Left lung (tissue), 10 donors: ENCODE data around the gene GALNTL6. TPM values are rescaled to one million over a fixed set of nuclear protein-coding genes. Genes with fewer than 3 reads are reported as not detected.

Experiments used
- ATAC-seq: fragments of 200-7000 bp; cut with Tn5 transposase; one replicate; pipeline ENCODE4 v1.9.1; 2020; ENCODE audit warnings: moderate library complexity
- DNase-seq, 4 donors: peaks; one replicate each; pipeline ENCODE4 v3.0.0-alpha.2; 2013 to 2020
- H3K27ac ChIP-seq, 2 donors: fragments of 200-600 bp; sonication (generic) in 1 of 2; one replicate each; pipeline versions ENCODE4 v1.5.0 to v1.8.0; 2020 to 2021
- H3K27me3 ChIP-seq, 2 donors: fragments of 200-600 bp; sonication (generic) in 1 of 2; one replicate each; pipeline versions ENCODE4 v1.5.0 to v1.8.0; 2020 to 2021
- H3K36me3 ChIP-seq, 2 donors: fragments of 200-600 bp; sonication (generic) in 1 of 2; one replicate each; pipeline versions ENCODE4 v1.5.0 to v1.8.0; 2020 to 2021
- H3K4me1 ChIP-seq, 2 donors: fragments of 200-600 bp; one replicate each; pipeline ENCODE4 v1.8.0; 2021
- H3K4me3 ChIP-seq, 2 donors: fragments of 200-600 bp; sonication (generic) in 1 of 2; one replicate each; pipeline versions ENCODE4 v1.5.0 to v1.8.0; 2020 to 2021; ENCODE audit warnings: mild to moderate bottlenecking in 1 of 2
- H3K9me3 ChIP-seq, 2 donors: fragments of 200-600 bp; sonication (generic) in 1 of 2; one replicate each; pipeline versions ENCODE4 v1.5.0 to v1.8.0; 2020 to 2021
- intact Hi-C, 2 donors: fragments of 100-400 bp; cut with DNase I; formaldehyde crosslinking; loops; one replicate each; pipeline versions ENCODE4 v1.11.2 to v1.14.2; 2022
- polyA plus RNA-seq, 6 donors: library from polyadenylated mRNA; unstranded; fragments of 120-200 nt; gene quantifications; one replicate each; pipeline ENCODE4 v1.2.1, GENCODE V29; 2013; ENCODE audit not compliant: insufficient read length in 6 of 6
- total RNA-seq, 2 donors: library from RNA; stranded (reverse); fragmentation: NEBNext Ultra II Directional; extraction: Animal tissue kit (Norgen Biotek cat#: 25700); gene quantifications; one replicate each; pipeline ENCODE4 v1.2.1, GENCODE V29; 2021
- TF ChIP-seq, protein P1 (sequence below), 2 donors: fragments of 200-600 bp; sonication (generic) in 1 of 2; IDR thresholded peaks; one replicate each; pipeline versions ENCODE4 v1.5.0 to v1.8.0; 2021; ENCODE audit warnings: antibody characterized with exemption in 2 of 2
- donor health status: DM: no; HTN: yes; CAD: no.
- donor health status: DM: no; HTN: no; CAD: no.

GALNTL6 gene
- total and polyA plus RNA-seq, 8 donors: 0.11 to 0.16 (median 0.13) TPM; not detected in 5

DNA sequence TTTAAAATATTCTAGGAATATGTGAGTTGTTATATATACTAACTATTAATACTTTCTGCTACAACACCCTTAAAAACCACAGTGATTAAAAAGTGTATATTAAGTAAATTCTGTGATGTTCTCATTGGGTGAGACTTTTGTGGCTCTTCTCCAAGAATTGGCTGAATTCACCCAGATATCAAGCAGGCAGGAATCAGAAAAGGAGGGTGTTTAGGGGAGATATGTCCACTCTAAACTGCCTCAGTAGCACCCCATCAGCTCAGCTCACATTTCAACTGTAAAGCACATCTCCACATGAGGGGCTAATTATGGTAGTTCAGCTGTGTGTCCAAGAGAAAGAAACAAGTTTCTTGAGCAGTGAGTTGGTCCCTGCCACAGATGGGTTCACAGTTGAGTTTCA, 165.0 kb downstream of the GALNTL6 start:
- TF ChIP-seq, protein P1, sequence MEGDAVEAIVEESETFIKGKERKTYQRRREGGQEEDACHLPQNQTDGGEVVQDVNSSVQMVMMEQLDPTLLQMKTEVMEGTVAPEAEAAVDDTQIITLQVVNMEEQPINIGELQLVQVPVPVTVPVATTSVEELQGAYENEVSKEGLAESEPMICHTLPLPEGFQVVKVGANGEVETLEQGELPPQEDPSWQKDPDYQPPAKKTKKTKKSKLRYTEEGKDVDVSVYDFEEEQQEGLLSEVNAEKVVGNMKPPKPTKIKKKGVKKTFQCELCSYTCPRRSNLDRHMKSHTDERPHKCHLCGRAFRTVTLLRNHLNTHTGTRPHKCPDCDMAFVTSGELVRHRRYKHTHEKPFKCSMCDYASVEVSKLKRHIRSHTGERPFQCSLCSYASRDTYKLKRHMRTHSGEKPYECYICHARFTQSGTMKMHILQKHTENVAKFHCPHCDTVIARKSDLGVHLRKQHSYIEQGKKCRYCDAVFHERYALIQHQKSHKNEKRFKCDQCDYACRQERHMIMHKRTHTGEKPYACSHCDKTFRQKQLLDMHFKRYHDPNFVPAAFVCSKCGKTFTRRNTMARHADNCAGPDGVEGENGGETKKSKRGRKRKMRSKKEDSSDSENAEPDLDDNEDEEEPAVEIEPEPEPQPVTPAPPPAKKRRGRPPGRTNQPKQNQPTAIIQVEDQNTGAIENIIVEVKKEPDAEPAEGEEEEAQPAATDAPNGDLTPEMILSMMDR (IDR thresholded peaks at IDR 0.05): no peak
- intact Hi-C loops: no loop called here
- DNase-seq (no peak), ATAC-seq (no peak)
- H3K4me1 ChIP-seq: no peaks in the 10 kb centered on the region
- no peaks in the 10 kb centered on the region for H3K36me3 ChIP-seq
- no peak overlapping the region for H3K27ac ChIP-seq
- H3K27me3 ChIP-seq: no peaks in the 10 kb centered on the region
- H3K9me3 ChIP-seq: no peaks in the 10 kb centered on the region
- no peak overlapping the region for H3K4me3 ChIP-seq

DNA sequence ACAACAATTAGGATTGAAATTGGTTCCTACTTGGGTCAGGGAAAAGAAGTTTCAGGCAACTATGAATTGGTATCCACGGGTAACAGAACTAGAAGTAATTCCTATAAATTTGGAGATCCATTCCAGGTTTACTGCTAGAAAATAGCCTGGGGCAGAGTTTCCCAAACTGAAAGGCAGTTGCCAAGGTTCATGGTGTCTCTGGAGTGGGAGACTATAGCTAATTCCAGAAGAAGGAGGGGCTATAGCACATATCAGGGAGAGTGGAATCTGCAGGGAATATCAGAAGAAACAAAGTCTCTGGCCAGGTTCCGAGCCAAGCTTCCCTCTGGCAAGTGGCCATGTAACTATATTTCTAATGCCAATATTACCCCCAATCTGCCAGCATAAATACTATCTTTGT, 166.3 kb downstream of the GALNTL6 start:
- Histone ChIP-seq H3K4me3 (no peak overlapping the region), H3K27ac (no peak overlapping the region), H3K27me3 (no peaks in the 10 kb centered on the region), H3K36me3 (no peaks in the 10 kb centered on the region), H3K9me3 (no peaks in the 10 kb centered on the region), H3K4me1 (no peaks in the 10 kb centered on the region)
- ATAC-seq: no peak
- DNase-seq: no peak
- TF ChIP-seq, protein P1 (IDR thresholded peaks at IDR 0.05): no peak
- intact Hi-C loops: no loop called here

DNA sequence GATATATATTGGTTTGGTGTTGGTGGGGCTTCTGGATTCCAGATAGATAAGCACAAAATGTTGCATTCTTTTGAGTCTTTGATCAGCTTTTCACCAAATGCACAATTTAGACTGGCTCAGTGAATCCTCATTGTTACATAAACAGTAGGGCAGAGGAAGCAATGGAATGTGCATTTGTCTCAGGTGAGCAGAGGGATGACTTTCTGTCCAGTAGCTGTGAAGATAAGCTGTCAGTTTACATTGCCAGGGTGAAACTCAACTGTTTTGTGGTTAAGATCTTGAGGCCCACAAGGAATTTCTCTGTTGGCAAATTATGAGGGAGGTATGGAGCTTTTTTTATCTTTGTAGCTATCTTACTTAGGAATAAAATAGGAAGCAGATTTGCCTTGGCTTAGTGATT, 168.0 kb downstream of the GALNTL6 start:
- intact Hi-C loops: no loop called here
- Histone ChIP-seq H3K36me3 (no peaks in the 10 kb centered on the region), H3K9me3 (no peaks in the 10 kb centered on the region), H3K4me1 (no peaks in the 10 kb centered on the region), H3K27ac (no peak overlapping the region), H3K4me3 (no peak overlapping the region), H3K27me3 (no peaks in the 10 kb centered on the region)
- ATAC-seq: no peak
- TF ChIP-seq, protein P1 (IDR thresholded peaks at IDR 0.05): no peak
- no peak for DNase-seq

DNA sequence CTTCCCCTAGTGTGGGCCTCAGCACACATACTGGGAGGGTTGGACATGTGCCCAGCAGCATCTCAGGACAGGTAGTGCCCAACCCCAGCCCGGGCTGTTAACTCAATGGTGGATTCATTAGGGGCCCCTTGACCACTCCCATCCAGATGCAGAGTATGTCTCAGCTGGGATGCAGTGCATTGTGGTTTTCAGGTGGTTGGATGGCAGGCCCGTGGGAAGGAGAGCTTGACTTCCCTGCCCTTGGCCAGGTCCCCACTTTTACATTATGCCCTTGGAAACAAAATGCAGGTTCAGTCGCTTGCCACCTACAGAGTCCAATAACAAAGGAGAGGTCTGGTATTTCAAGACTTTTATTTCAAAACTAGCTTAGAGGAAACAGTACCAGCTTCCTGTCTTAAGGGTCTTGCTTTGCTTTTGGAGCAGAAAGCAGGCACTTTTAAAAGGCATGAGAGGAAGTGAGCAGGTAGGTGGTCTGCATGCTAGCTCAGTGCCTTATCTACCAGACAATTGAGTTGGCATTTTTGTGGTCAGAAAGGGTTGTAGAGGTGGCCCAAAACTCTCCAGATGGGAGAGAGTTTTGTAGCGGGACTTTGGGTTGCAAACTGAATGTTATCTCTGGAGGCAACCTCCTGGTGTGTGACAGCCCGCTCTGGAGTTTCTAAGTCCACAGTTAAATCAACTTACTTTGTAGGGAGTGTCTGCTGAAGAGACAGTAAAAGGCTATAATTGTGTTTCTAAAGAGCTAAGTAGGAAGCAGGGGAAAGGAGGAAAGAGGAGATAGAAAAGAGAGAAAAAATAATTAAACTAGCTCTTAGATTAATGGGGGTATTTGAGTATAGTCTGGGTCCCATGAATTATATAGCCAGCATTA, 171.0 kb downstream of the GALNTL6 start:
- Histone ChIP-seq H3K9me3 (peaks cover 0 to under 1% of the 10 kb centered on the region in 2 donors), H3K27me3 (no peaks in the 10 kb centered on the region), H3K4me3 (no peak overlapping the region), H3K4me1 (no peaks in the 10 kb centered on the region), H3K36me3 (no peaks in the 10 kb centered on the region), H3K27ac (no peak overlapping the region)
- TF ChIP-seq, protein P1 (IDR thresholded peaks at IDR 0.05): no peak
- no peak for ATAC-seq
- intact Hi-C loops: no loop called here
- DNase-seq: no peak

DNA sequence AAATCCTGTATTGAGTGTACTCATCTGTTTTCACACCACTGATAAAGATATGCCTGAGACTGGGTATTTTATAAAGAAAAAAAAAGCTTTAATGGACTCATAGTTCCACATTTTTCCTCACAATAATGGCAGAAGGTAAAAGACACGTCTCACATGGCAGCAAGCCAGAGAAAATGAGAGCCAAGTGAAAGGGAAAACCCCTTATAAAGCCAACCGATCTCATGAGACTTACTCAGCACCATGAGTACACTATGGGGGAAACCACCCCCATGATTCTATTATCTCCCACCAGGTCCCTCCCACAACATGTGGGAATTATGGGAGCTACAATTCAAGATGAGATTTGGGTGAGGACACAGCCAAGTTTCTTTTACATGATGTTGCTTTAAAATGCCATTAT, 171.9 kb downstream of the GALNTL6 start:
- no peak overlapping the region for H3K4me3 ChIP-seq
- TF ChIP-seq, protein P1 (IDR thresholded peaks at IDR 0.05): no peak
- no peaks in the 10 kb centered on the region for H3K4me1 ChIP-seq
- ATAC-seq (no peak), DNase-seq (no peak)
- H3K9me3 ChIP-seq: peaks cover 0 to 2% of the 10 kb centered on the region in 2 donors
- intact Hi-C loops: no loop called here
- no peaks in the 10 kb centered on the region for H3K36me3 ChIP-seq
- no peak overlapping the region for H3K27ac ChIP-seq
- no peaks in the 10 kb centered on the region for H3K27me3 ChIP-seq
